Midbrain (tissue), 1 donor: Measurements from ENCODE around the gene SLC18A2.

Source experiments
- DNase-seq: peaks from one replicate; lab custom pipeline; 2025; lab: John Stamatoyannopoulos, UW

Gene SLC18A2

DNA sequence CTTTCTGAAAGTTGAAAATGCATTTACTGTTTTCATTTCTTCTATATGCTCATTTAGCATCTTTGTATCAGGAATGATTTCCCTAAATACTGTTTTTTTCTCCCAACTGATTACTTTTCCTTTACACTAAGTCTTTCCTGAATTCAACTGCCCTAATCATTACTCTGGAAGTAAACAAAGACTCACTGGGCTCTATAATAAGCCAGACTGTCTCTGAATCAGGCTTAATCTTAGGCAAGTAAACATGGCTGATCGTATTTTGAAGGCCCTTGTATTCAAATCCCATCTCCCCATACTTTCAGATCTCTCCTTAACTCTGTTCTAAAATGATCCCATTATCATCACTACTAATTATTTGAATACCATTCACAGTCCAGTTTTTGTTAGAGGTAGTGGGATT lies 72.7 kb downstream of the SLC18A2 start:
- DNase-seq: no peak

DNA sequence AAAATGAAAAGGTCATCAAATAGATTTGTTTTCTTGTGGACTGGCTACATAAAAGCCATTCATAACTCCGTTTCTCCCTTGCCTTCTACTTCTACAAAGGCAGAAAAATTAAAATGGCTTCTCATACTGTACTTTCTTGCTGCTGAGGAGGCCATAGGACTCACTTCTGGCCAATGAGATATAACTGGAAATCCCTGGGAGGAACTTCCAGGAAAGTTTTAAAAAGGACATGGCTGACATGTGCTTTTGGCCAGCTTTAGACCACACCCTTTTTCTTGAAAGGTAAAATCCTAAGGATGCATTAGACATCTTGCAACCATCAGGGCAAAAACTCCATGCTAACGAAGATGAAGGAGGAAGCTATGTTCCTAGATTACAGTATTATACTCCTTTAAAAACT lies 75.8 kb downstream of the SLC18A2 start:
- DNase-seq: no peak

DNA sequence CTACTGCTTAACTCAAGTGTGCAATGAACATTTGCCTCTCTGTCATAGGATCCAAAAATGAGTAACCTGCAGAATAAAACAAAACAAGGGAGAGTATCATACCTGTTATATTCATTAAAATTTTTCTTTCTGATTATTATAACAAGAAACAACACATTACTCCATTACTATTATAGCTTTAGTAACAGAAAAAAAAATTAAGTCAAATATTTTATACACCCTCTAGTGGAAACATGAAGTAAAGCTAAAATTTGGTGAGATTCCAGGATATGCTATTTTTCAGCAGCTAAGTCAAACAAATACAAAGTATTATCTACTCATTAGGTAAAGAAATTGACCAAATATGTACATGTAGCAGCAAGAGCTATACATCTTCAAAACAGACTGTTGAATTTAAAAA lies 78.0 kb downstream of the SLC18A2 start:
- no peak for DNase-seq

DNA sequence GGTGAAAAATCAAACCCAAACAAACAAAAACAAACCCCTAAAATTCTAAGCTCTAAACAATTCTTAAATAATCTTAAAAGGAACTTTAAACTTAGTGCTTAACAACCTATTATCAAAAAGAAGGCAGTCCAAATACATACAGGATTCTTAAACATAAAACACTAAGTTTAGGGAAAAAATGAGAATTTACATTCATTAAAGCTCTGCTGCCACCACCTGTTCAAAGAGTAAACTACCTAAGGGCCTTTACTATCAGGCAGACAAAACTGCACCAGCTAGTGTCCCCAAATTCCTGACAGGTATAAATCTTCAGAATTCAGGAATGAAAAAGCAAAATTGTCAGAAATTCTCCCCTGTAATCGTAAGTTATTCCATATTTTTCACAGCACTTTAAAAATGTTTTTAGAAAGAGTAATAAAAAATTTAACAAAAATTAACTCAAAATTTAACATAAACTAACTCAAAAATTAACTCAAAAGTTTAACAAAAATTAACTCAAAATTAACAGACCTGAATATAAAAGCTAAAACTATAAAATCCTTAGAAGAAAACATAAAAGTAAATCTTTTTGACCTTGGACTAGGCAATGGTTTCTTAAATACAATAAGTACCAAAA lies 79.2 kb downstream of the SLC18A2 start:
- DNase-seq: peak; percentile 7

DNA sequence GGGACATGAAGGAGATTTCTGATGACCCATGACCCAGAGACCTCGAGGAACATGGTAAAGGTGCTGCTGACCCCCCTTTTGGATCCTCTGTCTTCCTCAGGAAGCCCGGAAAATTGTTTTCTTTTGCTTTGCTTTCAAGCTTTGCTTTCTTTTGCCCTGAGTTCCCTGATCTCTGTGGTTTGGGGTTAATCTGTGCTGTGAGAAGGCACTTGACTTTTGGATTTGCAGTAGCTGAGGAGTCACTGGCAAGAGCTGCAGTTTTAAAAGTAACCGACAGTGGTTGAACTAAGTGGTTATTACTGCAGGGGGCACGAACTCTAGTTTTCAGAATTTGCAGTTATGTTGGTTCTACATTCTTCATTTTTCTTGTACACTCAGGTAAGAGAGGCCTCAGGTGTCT lies 81.3 kb downstream of the SLC18A2 start:
- no peak for DNase-seq

DNA sequence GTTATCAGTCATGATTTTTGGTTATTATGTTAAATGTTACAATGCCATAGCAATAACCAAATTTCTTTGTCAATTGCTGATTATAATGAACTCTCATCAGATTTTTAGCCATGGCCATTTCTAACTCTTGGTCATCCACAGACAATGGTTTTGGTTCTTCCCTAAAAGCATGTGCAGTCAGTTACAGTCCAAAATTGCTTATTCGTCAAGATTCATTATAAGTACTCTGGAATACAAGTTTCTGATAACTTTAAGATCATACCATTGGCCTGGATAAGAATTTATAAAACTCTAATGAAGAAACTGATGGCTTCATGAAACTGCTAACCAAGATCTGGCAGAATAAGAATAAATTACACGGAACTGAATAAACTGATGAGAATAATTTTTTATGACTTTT lies 83.5 kb downstream of the SLC18A2 start:
- no peak for DNase-seq

DNA sequence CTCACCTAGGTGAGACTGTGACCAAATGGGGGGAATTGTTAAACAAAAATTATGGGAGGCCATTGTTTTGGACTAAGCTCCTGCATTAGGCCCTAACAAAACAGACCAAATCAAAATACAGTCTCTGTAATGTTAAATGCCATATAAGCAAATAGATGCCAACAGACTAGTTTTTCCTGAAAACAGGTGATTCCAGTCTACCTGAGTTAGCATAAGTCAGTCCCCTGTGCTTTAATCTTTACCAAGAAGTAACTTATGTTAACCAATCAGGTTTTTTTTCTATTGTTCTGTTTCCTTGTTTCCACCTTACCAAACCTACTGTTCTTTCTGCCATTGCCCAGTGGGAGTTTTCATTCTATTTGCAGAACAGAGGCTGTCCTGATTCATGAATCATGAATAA lies 86.3 kb downstream of the SLC18A2 start:
- no peak for DNase-seq
